ES-I3 (cell line): ENCODE results near the gene NEK10.

Experiments used
- H3K36me3 ChIP-seq: 2 replicates; pipeline ENCODE4 v1.6.1; 2013; ENCODE audit warnings: mild to moderate bottlenecking, low read length, control low read depth, moderate library complexity; ENCODE audit not compliant: insufficient read depth
- H3K4me1 ChIP-seq: 2 replicates; pipeline ENCODE4 v1.6.1; 2013; ENCODE audit warnings: mild to moderate bottlenecking, control low read depth, low read length; ENCODE audit not compliant: insufficient read depth
- H3K9ac ChIP-seq: 2 replicates; pipeline ENCODE4 v1.6.1; 2013; ENCODE audit warnings: low read depth, mild to moderate bottlenecking, low read length, moderate library complexity
- H3K9me3 ChIP-seq: 2 replicates; pipeline ENCODE4 v1.6.1; 2013; ENCODE audit warnings: mild to moderate bottlenecking, low read length, moderate library complexity; ENCODE audit not compliant: control insufficient read depth, insufficient read depth

Gene NEK10

DNA sequence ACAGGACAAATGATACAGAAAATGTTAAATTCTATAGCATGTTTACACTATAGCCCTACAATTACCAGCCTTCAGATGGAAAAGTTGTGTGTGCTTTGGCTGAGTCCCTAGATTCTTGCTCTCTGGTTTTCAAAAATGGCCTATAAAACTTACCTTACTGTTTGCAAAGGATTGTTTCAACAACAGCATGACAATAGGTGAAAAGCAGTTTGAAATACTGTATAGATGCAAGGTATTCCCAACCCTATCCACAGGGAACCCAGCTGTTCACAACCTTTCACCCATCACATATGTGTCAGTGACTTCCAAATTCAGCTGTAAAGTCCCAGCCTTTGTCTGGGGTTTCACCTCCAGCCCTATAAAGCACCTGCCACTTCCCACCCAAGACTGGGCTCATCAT is 97.3 kb downstream of the NEK10 start:
- Histone ChIP-seq H3K4me1 (no peaks in the 10 kb centered on the region), H3K9ac (no peak overlapping the region), H3K36me3 (no peaks in the 10 kb centered on the region; the same call in 1 of the 2 replicates), H3K9me3 (no peaks in the 10 kb centered on the region)

- Histone ChIP-seq H3K9me3 (no peaks in the 10 kb centered on the region), H3K36me3 (no peaks in the 10 kb centered on the region), H3K9ac (no peak overlapping the region), H3K4me1 (no peaks in the 10 kb centered on the region)
Observed at GRCh38 chr3:27254896-27255295, 114.3 kb downstream of the NEK10 start.

GRCh38 chr3:27253831-27254230 is 115.4 kb downstream of the NEK10 start:
- no peaks in the 10 kb centered on the region for H3K9me3 ChIP-seq
- H3K36me3 ChIP-seq: no peaks in the 10 kb centered on the region

GRCh38 chr3:27253391-27253790 is 115.8 kb downstream of the NEK10 start:
- no peaks in the 10 kb centered on the region for H3K36me3 ChIP-seq
- no peak overlapping the region for H3K9ac ChIP-seq
- no peaks in the 10 kb centered on the region for H3K4me1 ChIP-seq
- H3K9me3 ChIP-seq: no peaks in the 10 kb centered on the region

More at GRCh38 chr3:27253831-27254230, 115.4 kb downstream of the NEK10 start:
- H3K9ac ChIP-seq: no peak overlapping the region
- H3K4me1 ChIP-seq: no peaks in the 10 kb centered on the region

- Histone ChIP-seq H3K9me3 (no peaks in the 10 kb centered on the region), H3K36me3 (no peaks in the 10 kb centered on the region), H3K9ac (no peak overlapping the region), H3K4me1 (no peaks in the 10 kb centered on the region)
Observed at GRCh38 chr3:27252646-27253045, 116.5 kb downstream of the NEK10 start.

DNA sequence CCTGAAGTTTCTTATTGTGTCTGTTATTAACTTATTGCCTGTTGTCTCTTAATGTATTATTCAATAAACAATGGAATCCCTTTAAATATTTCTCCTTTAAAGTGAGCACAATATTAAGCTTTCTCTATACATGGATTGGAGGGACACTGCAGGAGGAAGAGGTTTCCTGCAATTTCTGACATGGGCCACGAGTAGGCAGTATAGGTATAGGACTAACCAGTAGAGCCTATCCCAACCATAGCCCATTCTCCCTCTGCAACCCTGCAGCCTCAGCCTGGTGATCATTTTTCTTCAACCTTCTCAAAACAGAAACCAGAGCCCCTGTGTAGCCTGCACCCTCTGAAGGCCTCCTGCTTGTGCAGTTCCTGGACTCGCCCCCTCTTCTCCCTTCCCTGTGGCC is 124.8 kb downstream of the NEK10 start:
- H3K9me3 ChIP-seq: no peaks in the 10 kb centered on the region
- H3K36me3 ChIP-seq: no peaks in the 10 kb centered on the region
- H3K4me1 ChIP-seq: no peaks in the 10 kb centered on the region
- no peak overlapping the region for H3K9ac ChIP-seq

DNA sequence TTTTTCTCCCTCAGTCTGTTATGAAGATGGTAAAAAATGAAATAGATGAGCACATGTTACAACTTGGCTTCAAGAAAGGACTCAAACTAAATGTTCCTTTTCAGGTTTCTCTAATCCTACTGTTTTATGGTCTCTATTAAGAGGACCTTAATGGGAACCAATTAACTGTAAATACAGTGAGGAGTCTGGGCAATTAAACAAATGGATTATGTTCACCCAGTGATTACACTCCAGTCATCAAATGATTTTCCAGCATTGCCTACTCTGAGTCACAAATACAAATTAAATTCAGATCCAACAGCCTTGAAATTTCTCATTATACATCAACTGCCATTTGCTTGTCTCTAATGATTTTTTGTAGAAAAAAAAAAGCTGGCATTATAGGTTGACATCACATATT is 129.2 kb downstream of the NEK10 start:
- no peaks in the 10 kb centered on the region for H3K36me3 ChIP-seq
- peaks cover 9% of the 10 kb centered on the region; the same call in 1 of the 2 replicates for H3K9me3 ChIP-seq
- no peaks in the 10 kb centered on the region for H3K4me1 ChIP-seq
- no peak overlapping the region for H3K9ac ChIP-seq

DNA sequence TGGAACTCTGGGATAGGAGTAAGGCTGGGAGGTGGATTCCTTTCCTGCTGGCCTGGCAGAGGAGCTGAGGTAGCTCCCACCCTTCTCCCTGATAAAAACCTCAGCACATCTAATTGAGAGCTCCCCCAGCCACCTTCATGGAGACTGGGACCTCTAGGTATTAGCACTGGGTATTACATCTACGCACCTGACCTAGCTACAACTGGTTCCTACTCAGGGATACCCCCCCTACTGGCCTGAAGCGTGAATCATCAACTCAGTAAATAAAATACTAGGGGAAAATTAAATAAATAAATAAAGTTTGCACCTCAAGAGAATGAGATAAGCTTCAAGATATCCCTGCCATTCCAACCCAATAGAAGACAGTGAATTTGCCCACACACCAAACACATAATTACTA is 140.4 kb downstream of the NEK10 start:
- Histone ChIP-seq H3K9ac (no peak overlapping the region), H3K9me3 (no peaks in the 10 kb centered on the region), H3K36me3 (no peaks in the 10 kb centered on the region), H3K4me1 (no peaks in the 10 kb centered on the region)

DNA sequence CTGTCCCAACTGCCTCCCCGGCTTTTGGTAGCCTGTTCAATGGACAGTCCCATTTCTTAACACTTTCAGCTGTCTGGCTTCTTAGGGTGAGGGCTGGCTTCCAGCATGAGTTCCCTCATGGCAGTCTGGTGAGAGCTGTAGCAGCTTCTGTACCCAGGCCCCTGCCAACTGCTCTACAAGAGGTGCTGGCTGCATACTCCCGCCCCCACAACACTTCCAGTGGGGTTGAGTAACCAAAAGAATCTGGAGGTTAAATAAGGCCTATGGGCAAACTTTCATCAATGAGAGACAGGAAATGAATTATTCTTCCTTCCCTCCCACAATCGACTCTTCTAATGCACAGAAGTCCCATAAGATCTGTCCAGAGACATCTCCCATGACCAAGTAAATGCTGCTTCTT is 145.0 kb downstream of the NEK10 start:
- Histone ChIP-seq H3K36me3 (no peaks in the 10 kb centered on the region), H3K4me1 (no peaks in the 10 kb centered on the region), H3K9ac (no peak overlapping the region), H3K9me3 (no peaks in the 10 kb centered on the region; the same call in 1 of the 2 replicates)

GRCh38 chr3:27221264-27221932 is 147.8 kb downstream of the NEK10 start:
- no peaks in the 10 kb centered on the region; the same call in 1 of the 2 replicates for H3K9me3 ChIP-seq
- no peaks in the 10 kb centered on the region for H3K4me1 ChIP-seq
- no peaks in the 10 kb centered on the region for H3K36me3 ChIP-seq
- H3K9ac ChIP-seq: no peak overlapping the region

GRCh38 chr3:27220166-27220565 is 149.0 kb downstream of the NEK10 start:
- no peaks in the 10 kb centered on the region for H3K4me1 ChIP-seq
- no peaks in the 10 kb centered on the region; the same call in 1 of the 2 replicates for H3K9me3 ChIP-seq
- H3K36me3 ChIP-seq: no peaks in the 10 kb centered on the region
- no peak overlapping the region for H3K9ac ChIP-seq

GRCh38 chr3:27219127-27219845 is 149.9 kb downstream of the NEK10 start:
- H3K4me1 ChIP-seq: no peaks in the 10 kb centered on the region

GRCh38 chr3:27216955-27217552 is 152.1 kb downstream of the NEK10 start:
- H3K4me1 ChIP-seq: no peaks in the 10 kb centered on the region; the same call in 1 of the 2 replicates
- no peak overlapping the region for H3K9ac ChIP-seq
- H3K36me3 ChIP-seq: no peaks in the 10 kb centered on the region
- H3K9me3 ChIP-seq: no peaks in the 10 kb centered on the region; the same call in 1 of the 2 replicates

More at GRCh38 chr3:27219127-27219845, 149.9 kb downstream of the NEK10 start:
- no peaks in the 10 kb centered on the region; the same call in 1 of the 2 replicates for H3K9me3 ChIP-seq
- no peaks in the 10 kb centered on the region for H3K36me3 ChIP-seq
- H3K9ac ChIP-seq: no peak overlapping the region

GRCh38 chr3:27216295-27216855 is 152.8 kb downstream of the NEK10 start:
- Histone ChIP-seq H3K9ac (no peak overlapping the region), H3K36me3 (no peaks in the 10 kb centered on the region), H3K4me1 (no peaks in the 10 kb centered on the region; the same call in 1 of the 2 replicates), H3K9me3 (no peaks in the 10 kb centered on the region; the same call in 1 of the 2 replicates)
